Neural progenitor cell (in vitro differentiated cells): ENCODE measurements around the gene USP53. TPM values are rescaled to one million over a fixed set of nuclear protein-coding genes. Genes with fewer than 3 reads are reported as not detected.

Source experiments
- DNase-seq: peaks from one replicate; pipeline ENCODE4 v3.0.0-alpha.2; 2016; ENCODE audit warnings: low spot score
- H2AFZ ChIP-seq: fragments of 200-600 bp; sonication (generic); replicated peaks from 2 replicates; pipeline ENCODE4 v1.6.1; 2016; ENCODE audit warnings: antibody characterized with exemption
- H3F3A ChIP-seq: fragments of 200-600 bp; sonication (generic); 2 replicates; pipeline ENCODE4 v1.6.1; 2016; ENCODE audit warnings: antibody characterized with exemption, low read depth
- H3K27ac ChIP-seq: fragments of 200-600 bp; sonication (generic); 2 replicates; pipeline ENCODE4 v1.5.1; 2016; ENCODE audit warnings: mild to moderate bottlenecking
- H3K27me3 ChIP-seq: fragments of 200-600 bp; sonication (generic); 2 replicates; pipeline ENCODE4 v1.6.1; 2016; ENCODE audit warnings: mild to moderate bottlenecking, moderate library complexity
- H3K36me3 ChIP-seq: fragments of 200-600 bp; sonication (generic); 2 replicates; pipeline ENCODE4 v1.5.1; 2016
- H3K4me1 ChIP-seq: fragments of 200-600 bp; sonication (generic); 2 replicates; pipeline ENCODE4 v1.6.1; 2016; ENCODE audit warnings: mixed run types
- H3K4me2 ChIP-seq: fragments of 200-600 bp; sonication (generic); 2 replicates; pipeline ENCODE4 v1.6.1; 2016
- H3K4me3 ChIP-seq: fragments of 200-600 bp; sonication (generic); 2 replicates; pipeline ENCODE4 v1.5.1; 2016
- H3K79me2 ChIP-seq: fragments of 200-600 bp; sonication (generic); 2 replicates; pipeline ENCODE4 v1.6.1; 2016; ENCODE audit warnings: low read depth
- H3K9ac ChIP-seq: fragments of 200-600 bp; sonication (generic); 2 replicates; pipeline ENCODE4 v1.6.1; 2016
- H3K9me3 ChIP-seq: fragments of 200-600 bp; sonication (generic); 2 replicates; pipeline ENCODE4 v1.5.1; 2016; ENCODE audit warnings: low read depth
- H4K20me1 ChIP-seq: fragments of 200-600 bp; sonication (generic); 2 replicates; pipeline ENCODE4 v1.6.1; 2016; ENCODE audit warnings: low read depth
- H3K27ac Mint-ChIP-seq: 3 replicates; pipeline ENCODE4 v1.8.0; 2021; ENCODE audit warnings: mixed read lengths
- H3K27me3 Mint-ChIP-seq: 2 replicates; pipeline ENCODE4 v1.8.0; 2022; ENCODE audit warnings: low read depth, mild to moderate bottlenecking, inconsistent platforms, moderate library complexity, mixed read lengths; ENCODE audit not compliant: insufficient read depth
- H3K36me3 Mint-ChIP-seq: 3 replicates; pipeline ENCODE4 v1.8.0; 2021; ENCODE audit warnings: mixed read lengths
- H3K4me1 Mint-ChIP-seq: 3 replicates; pipeline ENCODE4 v1.8.0; 2021; ENCODE audit warnings: mixed read lengths
- H3K4me3 Mint-ChIP-seq: 3 replicates; pipeline ENCODE4 v1.8.0; 2021; ENCODE audit warnings: mild to moderate bottlenecking, moderate library complexity, mixed read lengths
- H3K9me3 Mint-ChIP-seq: 3 replicates; pipeline ENCODE4 v1.8.0; 2020; ENCODE audit warnings: mixed read lengths
- EZH2 ChIP-seq: fragments of 200-600 bp; sonication (generic); IDR thresholded peaks from 2 replicates; pipeline ENCODE4 v1.6.1; 2017; ENCODE audit warnings: antibody characterized with exemption, mild to moderate bottlenecking, moderate library complexity
- EZH2phosphoT487 ChIP-seq: fragments of 200-600 bp; sonication (generic); IDR thresholded peaks from 2 replicates; pipeline ENCODE4 v1.6.1; 2017; ENCODE audit warnings: antibody characterized with exemption
- total RNA-seq: library from RNA; depleted of rRNA; stranded (reverse); fragments of >200 nt; gene quantifications from 2 replicates; pipeline ENCODE4 v1.2.3, GENCODE V29; 2015; ENCODE audit warnings: low replicate concordance
- TF ChIP-seq, protein P1 (sequence below): fragments of 200-600 bp; sonication (generic); IDR thresholded peaks from 2 replicates; pipeline ENCODE4 v1.5.1; 2017; ENCODE audit warnings: antibody characterized with exemption, mild to moderate bottlenecking

USP53 gene
- total RNA-seq, 1 donor from 2014 or later: 38.7 TPM

DNA sequence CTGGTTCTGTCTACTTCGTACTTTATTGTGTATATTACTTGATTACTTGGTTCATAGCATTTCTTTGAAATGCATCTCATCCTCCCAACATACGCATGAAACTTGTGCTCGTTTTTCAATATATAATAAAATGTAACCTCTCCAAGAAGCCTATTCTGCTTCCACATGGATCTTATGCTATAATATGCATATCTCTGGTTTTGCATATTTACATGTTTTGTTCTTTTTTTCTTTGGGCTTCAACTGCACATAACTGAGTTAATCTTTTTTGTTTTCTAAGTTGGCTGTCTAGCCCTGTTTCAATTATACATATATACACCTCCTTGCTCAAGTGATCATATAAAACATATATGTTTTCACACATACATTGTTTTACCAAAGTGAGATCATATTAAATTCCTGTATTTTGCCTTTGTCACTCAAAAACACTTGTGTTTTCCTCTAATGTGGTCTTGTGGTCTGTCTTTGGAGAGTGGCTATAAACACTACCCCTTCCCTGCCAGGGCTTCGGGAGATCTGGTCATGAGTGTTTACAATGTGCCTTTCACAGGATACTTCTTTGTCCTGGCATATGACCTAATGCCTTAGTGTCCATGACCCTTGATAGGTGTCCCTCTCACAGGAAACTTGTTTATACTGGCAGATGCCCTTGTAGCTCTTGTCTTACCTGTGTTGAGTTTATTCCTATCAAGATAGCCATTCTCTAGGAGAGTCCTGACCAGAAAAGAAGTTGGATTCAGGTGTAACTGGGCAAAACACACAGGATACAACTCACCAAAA, 17.6 kb downstream of the USP53 start:
- Mint-ChIP-seq H3K27ac (no peak overlapping the region), H3K36me3 (no peaks in the 10 kb centered on the region), H3K4me1 (no peaks in the 10 kb centered on the region), H3K27me3 (no peaks in the 10 kb centered on the region), H3K4me3 (no peak overlapping the region), H3K9me3 (no peaks in the 10 kb centered on the region)
- no peak overlapping the region for H3K9ac ChIP-seq
- DNase-seq: no peak
- no peaks in the 10 kb centered on the region for H4K20me1 ChIP-seq
- no peak overlapping the region for H3K4me2 ChIP-seq
- no peaks in the 10 kb centered on the region for H3K27me3 ChIP-seq
- no peak overlapping the region for H3K4me3 ChIP-seq
- TF ChIP-seq EZH2phosphoT487 (no peak), EZH2 (no peak)
- no peaks in the 10 kb centered on the region for H3K4me1 ChIP-seq
- no peaks in the 10 kb centered on the region for H3F3A ChIP-seq
- peaks cover 6% of the 10 kb centered on the region for H3K79me2 ChIP-seq
- H3K27ac ChIP-seq: no peak overlapping the region
- H2AFZ ChIP-seq: no peak overlapping the region
- H3K9me3 ChIP-seq: no peaks in the 10 kb centered on the region
- no peaks in the 10 kb centered on the region for H3K36me3 ChIP-seq

DNA sequence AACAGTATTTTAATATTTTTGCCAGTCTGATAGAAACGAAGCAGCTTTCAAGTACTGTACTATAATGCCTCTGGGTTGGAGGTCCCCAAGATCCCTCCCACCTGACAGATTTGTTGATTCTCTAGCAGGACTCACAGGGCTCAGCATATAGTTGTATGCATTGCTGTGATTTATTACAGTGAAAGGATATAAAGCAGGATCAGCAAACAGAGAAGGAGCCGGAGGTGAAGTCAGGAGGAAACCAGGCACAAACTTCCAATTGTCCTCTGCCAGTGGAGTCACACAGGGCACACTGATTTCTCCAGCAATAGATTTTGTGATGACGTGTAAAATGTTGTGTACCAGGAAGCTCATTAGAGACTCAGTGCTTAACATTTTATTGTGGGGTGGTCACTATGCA, 19.0 kb downstream of the USP53 start:
- H3K9ac ChIP-seq: no peak overlapping the region
- H2AFZ ChIP-seq: no peak overlapping the region
- no peaks in the 10 kb centered on the region for H3K36me3 ChIP-seq
- no peaks in the 10 kb centered on the region for H4K20me1 ChIP-seq
- Mint-ChIP-seq H3K27ac (no peak overlapping the region), H3K4me3 (no peak overlapping the region), H3K36me3 (peaks cover under 1% of the 10 kb centered on the region), H3K9me3 (no peaks in the 10 kb centered on the region), H3K4me1 (no peaks in the 10 kb centered on the region), H3K27me3 (no peaks in the 10 kb centered on the region)
- no peak overlapping the region for H3K27ac ChIP-seq
- no peak overlapping the region for H3K4me2 ChIP-seq
- H3K4me3 ChIP-seq: no peak overlapping the region
- peaks cover 6% of the 10 kb centered on the region for H3K79me2 ChIP-seq
- no peaks in the 10 kb centered on the region for H3K4me1 ChIP-seq
- no peaks in the 10 kb centered on the region for H3F3A ChIP-seq
- H3K9me3 ChIP-seq: no peaks in the 10 kb centered on the region
- DNase-seq: no peak
- TF ChIP-seq EZH2 (no peak), EZH2phosphoT487 (no peak)
- TF ChIP-seq, protein P1, sequence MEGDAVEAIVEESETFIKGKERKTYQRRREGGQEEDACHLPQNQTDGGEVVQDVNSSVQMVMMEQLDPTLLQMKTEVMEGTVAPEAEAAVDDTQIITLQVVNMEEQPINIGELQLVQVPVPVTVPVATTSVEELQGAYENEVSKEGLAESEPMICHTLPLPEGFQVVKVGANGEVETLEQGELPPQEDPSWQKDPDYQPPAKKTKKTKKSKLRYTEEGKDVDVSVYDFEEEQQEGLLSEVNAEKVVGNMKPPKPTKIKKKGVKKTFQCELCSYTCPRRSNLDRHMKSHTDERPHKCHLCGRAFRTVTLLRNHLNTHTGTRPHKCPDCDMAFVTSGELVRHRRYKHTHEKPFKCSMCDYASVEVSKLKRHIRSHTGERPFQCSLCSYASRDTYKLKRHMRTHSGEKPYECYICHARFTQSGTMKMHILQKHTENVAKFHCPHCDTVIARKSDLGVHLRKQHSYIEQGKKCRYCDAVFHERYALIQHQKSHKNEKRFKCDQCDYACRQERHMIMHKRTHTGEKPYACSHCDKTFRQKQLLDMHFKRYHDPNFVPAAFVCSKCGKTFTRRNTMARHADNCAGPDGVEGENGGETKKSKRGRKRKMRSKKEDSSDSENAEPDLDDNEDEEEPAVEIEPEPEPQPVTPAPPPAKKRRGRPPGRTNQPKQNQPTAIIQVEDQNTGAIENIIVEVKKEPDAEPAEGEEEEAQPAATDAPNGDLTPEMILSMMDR: no peak
- no peaks in the 10 kb centered on the region for H3K27me3 ChIP-seq

DNA sequence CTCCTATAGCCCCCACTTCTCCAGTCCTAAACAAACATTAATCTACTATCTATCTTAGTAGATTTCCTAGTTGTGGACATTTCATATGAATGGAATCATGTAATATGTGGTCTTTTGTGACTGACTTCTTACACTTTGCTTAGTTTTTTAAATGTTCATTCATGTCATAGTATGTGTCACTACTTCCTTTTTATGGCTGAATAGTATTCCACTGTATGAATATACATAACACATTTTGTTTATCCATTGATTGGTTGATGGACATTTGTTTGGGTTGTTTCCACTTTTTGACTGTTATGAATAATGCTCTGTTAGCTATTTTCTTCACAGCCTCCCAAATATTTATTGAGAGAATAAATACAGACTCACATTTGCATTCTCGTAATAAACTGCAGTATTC, 19.8 kb downstream of the USP53 start:
- Mint-ChIP-seq H3K27ac (no peak overlapping the region), H3K36me3 (peaks cover 4% of the 10 kb centered on the region), H3K4me1 (no peaks in the 10 kb centered on the region), H3K4me3 (no peak overlapping the region), H3K9me3 (no peaks in the 10 kb centered on the region), H3K27me3 (no peaks in the 10 kb centered on the region)
- Histone ChIP-seq H3K9ac (no peak overlapping the region), H3F3A (no peaks in the 10 kb centered on the region), H3K27me3 (no peaks in the 10 kb centered on the region), H3K9me3 (no peaks in the 10 kb centered on the region), H3K4me3 (no peak overlapping the region), H4K20me1 (no peaks in the 10 kb centered on the region), H2AFZ (no peak overlapping the region), H3K4me2 (no peak overlapping the region), H3K36me3 (no peaks in the 10 kb centered on the region), H3K27ac (no peak overlapping the region), H3K79me2 (peaks cover 6% of the 10 kb centered on the region), H3K4me1 (no peaks in the 10 kb centered on the region)
- TF ChIP-seq EZH2: no peak
- no peak for TF ChIP-seq EZH2phosphoT487
- TF ChIP-seq, protein P1: no peak
- DNase-seq: no peak

DNA sequence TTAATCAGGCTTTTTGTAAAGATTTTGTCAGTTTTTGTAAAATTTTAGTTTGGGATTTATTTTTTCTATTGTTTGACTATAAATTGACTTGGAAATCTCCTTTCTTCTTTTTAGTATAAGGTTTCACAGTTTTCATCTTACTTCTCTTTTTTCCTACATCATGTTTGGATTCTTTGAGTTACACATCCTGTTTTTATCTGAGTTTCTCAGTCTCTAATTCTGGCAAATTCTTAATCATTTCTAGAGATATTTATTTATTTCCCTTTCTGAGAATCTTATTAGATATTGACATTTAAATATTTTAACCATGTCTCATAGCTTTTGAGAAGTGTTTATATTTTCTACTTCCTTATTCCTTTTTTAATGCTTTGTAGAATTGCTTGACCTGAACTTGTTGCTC, 20.7 kb downstream of the USP53 start:
- H3K4me1 Mint-ChIP-seq: no peaks in the 10 kb centered on the region

More for the DNA sequence above, 20.7 kb downstream of the USP53 start:
- no peaks in the 10 kb centered on the region for H3K36me3 ChIP-seq
- no peaks in the 10 kb centered on the region for H3K9me3 Mint-ChIP-seq
- no peak overlapping the region for H3K4me3 ChIP-seq
- no peaks in the 10 kb centered on the region for H3K4me1 ChIP-seq
- no peak overlapping the region for H3K4me2 ChIP-seq
- H3K27ac ChIP-seq: no peak overlapping the region
- H3K27ac Mint-ChIP-seq: no peak overlapping the region
- peaks cover 4% of the 10 kb centered on the region for H3K36me3 Mint-ChIP-seq
- no peak overlapping the region for H3K4me3 Mint-ChIP-seq
- TF ChIP-seq, protein P1: no peak
- no peak for TF ChIP-seq EZH2
- TF ChIP-seq EZH2phosphoT487: no peak
- no peaks in the 10 kb centered on the region for H4K20me1 ChIP-seq
- no peak overlapping the region for H2AFZ ChIP-seq
- H3K79me2 ChIP-seq: peaks cover 6% of the 10 kb centered on the region
- no peaks in the 10 kb centered on the region for H3K27me3 ChIP-seq
- H3K9ac ChIP-seq: no peak overlapping the region
- H3K9me3 ChIP-seq: no peaks in the 10 kb centered on the region
- DNase-seq: no peak
- H3K27me3 Mint-ChIP-seq: no peaks in the 10 kb centered on the region
- no peaks in the 10 kb centered on the region for H3F3A ChIP-seq
